GM19193 (cell line): Measurements from ENCODE around the gene EDN2.

ENCODE experiments used
- POLR2A ChIP-seq: IDR thresholded peaks from 4 replicates; pipeline ENCODE4 v1.6.1; 2011; ENCODE audit not compliant: insufficient read depth, insufficient read length; ENCODE audit errors: extremely low read depth

Gene EDN2

DNA sequence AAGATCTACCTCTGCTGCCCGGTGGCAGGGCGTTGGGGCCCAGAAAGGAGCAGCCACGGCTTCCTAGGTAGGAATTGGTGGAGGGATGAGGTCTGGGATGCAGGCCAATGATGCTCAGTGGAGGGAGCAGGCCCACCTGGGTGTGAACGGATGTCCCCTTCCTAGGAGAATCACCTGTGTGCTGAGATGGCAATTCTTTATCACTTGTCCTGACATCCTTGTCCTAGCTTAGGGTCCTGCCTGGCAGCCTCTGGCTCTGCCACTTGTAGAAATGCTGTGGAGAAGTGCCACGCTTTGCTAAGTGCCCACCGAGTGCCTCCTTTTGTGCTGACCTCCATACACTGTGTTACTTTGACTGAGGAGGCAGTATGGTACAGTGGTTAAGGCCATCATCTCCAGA, 12.8 kb downstream of the EDN2 start:
- no peak for TF ChIP-seq POLR2A

DNA sequence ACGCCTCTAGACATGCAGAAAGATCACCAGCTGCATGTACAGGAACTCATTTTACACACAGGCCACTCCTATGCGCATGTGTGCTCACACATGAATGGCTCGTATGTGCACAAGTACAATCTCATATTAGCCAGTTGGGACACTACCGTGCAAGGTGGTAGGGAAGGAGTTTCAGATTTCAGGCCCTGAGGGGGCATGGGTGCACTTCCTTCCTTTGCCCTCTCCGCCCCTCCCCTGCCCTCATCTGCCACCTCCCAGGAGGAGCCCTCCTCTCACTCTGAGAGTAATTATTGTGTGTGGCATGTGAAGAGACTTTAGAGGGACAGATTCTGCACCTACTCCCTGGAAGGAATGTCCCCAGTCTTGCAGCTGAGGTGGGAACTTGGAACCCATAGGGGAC, 14.8 kb downstream of the EDN2 start:
- TF ChIP-seq POLR2A: no peak

DNA sequence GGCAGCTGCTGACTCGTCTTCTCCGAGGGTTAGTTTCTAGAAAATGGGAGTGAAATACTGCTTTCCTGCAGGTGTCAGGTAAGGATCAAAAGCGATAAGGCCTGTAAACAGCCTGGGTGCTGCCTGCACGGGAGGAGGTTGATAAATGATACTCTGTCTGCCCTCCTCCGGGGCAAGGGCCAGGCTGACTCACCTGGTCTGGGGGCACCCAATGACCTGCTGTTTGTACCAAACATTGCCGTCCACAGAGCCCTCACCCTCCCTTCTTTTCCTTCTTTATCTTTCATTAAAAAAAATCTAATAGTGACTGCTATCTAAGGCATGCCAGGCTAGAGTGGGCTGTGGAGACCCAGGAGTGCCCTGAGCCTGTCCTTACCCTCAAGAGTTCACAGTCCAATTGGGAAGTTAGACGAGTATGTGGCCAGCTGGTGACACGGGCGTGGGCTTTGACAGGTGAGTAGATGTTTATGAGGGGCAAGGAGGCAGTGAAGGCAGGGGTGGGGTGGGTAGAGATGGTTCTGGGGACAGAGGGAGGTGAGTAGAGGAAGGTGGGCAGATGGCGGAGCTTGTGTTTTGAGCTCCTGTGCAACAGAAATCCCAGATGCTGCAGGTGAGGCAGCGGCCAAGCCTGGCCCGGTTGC, 16.2 kb downstream of the EDN2 start:
- no peak for TF ChIP-seq POLR2A

DNA sequence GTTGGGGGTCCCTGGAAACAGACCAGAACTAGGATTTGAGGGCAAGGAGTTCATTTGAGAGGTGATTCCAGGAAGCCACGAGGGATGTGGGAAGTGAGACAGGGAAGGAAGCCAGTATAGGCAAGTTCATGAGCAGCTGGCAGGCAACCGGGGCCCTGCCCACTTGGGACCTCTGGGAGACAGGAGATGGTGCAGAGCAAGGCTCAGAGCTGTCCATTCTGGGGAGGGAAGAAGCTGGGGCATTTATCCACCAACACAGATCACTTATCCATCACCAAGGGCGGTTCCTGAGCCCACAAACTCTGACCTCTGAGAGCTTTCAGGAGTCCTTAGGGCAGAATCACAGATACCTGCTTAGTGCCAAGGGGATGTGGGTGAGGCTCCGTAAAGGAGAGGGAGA, 16.8 kb downstream of the EDN2 start:
- TF ChIP-seq POLR2A: no peak

DNA sequence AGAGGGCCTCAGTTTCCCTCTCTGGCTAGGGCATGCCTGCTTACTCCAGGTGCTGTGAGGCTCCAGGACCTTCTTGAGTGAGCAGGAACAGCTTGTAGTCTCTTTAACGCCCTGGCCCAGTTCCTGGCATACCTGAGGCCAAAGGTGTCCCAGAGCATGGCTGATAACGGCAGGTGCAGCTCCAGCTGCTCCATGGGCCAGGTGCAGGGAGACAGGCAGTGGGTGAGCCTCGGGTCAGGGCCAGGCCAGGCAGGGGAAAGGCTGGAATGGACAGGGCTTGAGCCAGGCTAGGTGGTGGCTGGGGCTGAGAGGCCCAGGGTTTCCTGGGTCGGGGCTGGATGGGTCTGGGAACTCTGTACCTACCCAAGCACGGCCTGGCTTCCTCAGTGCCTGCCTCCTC, 18.3 kb downstream of the EDN2 start:
- TF ChIP-seq POLR2A: no peak

DNA sequence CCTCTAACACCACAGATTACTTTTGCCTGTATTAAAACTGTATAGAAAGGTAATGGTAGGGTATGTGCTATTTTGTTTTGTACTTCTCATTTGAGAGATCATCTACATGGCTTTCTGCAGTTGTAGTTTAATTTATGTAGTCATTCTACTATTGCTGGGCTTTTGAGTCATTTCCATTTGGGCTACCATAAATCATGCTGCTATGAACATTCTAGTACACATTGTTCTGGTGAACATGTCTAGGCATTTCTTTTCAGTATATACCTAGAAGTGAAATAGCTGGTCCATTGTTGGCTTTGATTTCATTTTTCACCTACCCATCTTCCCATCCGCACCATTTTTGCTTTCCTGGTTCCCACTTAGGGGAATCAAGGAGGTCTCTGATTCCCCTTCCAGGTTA, 18.7 kb downstream of the EDN2 start:
- TF ChIP-seq POLR2A: no peak

DNA sequence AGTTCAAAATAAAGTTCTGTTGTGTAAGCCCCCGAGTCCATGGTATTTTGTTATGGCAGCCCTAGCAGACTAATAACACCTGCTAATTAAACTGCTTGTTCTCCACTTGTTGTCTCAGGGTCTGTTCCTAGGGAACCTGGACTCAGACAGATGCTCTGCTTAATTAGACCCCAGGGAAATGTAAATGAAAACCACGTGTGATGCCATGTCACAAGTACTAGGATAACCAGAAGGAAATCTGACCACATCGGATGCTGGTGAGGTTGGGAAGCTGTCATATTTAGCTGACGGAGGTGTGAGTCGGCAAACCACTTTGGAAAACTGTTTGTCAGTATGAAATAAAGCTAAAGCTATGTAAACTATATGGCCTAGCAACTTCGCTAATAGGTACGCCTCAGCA, 19.6 kb downstream of the EDN2 start:
- TF ChIP-seq POLR2A: no peak

DNA sequence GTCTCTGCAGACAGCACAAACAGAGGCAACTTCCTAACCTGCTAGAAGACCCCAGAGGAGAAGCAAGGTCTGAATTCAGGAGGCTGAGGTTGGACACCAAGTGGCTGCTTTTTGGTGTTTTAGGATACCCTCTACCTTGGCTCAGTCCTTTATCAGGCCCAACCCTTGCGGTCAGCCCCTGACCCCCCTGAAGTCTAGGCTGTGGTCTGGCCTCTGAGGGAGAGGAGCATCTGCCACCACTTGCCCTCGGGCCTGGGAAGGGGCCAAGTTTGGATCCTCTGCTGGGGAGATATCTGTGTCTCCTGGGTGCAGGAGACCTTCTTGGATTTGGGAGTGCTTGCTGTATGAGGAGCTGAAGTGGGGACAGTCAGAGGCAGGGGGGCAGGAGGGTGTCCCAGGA, 21.0 kb downstream of the EDN2 start:
- no peak for TF ChIP-seq POLR2A

DNA sequence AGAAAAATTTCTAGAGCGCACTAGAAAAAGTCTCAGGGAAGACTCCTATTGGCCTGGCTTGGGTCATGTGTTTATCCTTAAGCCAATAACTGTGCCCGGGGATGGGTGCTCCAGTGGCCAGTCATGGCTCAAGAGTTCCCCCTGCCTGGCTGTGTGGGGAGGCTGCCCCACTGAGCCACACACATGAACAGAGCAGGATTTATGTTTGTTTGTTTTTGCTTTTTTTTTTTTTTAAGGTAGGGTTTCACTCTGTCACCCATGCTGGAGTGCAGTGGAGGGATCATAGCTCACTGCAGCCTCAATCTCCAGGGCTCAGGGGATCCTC, 21.8 kb downstream of the EDN2 start:
- no peak for TF ChIP-seq POLR2A

DNA sequence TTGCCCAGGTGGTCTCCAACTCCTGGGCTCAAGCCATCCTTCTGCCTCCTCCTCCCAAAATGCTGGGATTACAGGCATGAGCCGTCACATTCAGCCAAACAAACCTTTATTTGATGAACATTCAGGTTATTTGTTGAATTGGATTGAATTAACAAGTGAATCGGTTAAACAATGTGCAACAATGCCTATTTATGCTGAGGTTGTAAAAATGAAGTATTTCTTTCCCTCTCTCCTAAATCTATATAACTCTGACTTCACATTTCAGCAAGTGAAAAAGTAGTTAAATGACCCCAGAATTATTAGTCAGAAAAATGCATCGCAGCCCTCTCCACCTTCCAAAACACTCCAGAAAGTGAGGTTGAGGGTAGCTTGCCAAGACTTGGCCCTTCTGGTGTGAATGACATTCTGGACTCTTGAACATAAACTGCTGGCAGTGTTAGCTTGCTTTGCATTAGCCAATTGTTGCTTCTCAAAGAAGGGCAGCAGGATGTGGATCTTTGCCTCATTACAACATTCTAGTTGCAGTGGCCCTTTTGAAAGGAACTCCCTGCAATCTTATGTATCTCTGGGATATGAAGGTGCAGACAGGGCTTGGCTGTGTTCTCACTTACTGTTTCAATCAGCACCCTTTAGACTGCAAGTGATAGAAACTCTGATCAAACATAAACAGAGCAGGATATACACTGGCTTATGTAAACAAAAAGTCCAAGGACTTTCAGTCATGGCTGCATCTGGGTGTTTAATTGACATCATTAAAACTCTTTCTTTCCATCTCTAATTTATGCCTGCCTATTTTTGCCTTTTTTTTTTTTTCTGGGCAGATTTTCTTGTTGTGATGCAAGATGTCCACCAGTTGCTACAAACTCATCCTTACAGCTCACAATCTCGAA, 22.4 kb downstream of the EDN2 start:
- no peak for TF ChIP-seq POLR2A

DNA sequence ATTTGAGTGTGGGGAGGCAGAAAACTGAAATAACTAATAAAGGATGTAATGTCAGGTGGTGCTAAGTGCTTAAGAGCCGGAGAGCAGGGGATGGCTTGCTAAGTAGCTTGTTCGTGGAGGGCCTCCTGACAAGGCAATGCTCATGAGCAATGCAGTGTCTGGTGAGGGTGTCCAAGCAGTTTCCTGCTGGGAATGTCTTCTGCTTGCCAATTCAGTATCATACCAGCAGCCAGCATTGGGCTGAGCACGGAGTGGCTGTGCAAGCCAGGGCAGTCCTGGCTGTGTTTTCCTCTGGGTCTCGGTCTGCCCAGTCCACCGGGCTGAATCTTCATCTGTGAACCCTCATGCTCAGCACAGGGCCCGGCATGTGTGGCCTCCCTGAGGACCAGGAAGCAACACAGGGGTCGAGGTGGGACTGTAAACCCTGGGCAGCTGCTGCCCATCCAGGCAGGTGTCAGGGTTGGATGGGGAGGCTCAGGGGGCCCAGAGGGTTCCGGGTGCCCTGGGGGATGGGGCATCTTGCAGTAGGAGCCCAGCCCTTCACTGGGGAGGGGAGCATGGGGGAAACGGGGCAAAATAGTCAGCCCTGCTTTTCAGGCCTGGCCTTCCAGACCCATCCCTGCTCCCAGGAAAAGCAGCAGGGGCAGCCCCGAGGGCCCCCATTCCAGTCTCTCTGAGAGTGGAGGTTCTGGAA, 27.5 kb downstream of the EDN2 start:
- no peak for TF ChIP-seq POLR2A

DNA sequence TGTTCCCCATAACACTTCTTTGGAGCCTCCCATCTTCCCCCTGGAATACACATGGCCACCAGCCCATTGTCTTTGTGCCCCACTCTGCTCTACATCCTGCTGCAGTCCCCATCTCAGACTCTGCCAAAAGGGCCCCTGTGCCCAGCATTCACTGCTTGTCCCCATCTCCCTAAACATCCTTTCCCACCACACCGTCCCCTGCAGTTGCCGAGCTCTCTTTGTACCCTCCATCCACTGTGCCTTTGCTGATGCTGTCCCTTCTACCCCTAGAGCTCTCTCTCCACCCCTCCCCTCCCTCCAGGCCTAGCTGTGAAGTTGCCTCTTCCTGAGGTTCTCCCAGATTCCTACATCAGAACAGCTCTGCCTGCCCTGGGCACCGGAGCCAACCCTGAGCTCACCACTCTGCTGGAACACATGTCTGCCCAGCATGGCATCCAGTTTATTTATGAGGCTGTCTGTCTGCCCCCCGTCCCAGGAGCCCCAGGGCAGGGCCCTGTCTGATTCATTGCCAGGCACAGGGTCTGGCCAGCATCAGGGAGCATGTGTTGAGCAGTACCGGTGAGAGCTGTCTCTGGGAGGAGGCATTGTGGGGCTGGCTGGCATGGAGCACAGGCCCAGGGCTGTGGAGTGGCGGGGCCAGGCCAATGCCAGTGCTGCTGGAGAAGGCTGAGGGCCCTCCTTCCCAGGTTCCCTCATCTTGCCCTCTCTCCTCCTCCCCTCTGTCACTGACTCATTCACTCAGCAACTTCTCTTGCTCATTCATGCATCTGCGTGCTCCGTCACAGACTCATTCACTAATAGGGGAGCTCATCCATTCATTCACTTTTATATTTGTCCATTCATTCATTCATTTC, 28.8 kb downstream of the EDN2 start:
- no peak for TF ChIP-seq POLR2A

DNA sequence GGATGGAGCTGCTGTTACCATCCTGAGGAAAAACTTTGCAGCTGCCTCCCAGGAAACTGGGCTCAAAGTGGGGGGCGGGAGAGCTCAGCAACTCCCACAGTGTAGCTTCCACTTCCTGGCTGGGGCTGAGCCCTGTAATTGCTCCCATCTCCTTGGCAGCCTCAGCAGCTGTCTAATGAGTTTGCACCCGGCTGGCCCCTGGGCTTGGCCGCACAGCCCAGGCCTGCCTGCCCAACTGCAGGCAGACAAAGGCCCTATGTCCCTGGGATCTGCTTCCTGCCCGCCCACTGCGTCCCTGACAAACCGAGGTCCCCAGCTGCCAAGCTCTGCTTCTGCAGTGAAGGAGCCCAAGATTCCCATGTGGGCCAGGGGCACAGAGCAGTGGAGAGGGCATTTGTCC, 30.1 kb downstream of the EDN2 start:
- no peak for TF ChIP-seq POLR2A

DNA sequence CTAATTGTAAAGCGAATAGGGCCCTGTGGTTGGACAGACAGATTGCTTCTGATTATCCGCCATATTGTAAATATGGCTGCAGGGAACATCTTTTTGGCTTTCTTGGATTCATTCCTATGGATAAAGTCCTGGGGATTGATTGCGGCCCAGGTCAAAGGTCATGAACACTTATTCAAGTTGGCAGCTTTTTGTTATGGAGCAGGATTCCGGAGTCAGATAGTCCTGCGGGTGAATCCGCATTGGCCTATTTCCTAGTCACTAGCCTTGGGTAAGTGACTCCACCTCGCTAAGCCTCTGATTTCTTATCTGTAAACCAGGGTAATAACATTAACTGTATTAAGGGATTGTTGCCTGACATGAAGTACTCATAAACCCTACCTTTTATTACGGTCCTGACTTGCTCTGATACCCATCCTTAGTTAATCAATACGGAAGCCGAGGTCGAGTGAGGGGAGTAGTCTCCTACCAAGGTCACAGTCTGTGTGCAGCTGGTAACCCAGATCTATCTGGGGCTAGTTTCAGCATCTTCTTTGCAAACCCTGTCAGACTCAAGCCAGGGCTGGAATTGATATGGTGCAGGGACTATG, 31.7 kb downstream of the EDN2 start:
- TF ChIP-seq POLR2A: no peak
